ENCODE measurements around the gene C10orf143. TPM values are rescaled to one million over a fixed set of nuclear protein-coding genes. Genes with fewer than 3 reads are reported as not detected.
"Not testable (repeated sequence)": the region's sequence is repeated elsewhere in the genome, so short reads cannot be mapped to it uniquely, and the experiment has no call there.

C10orf143 gene
- total RNA-seq, 4 donors from 2014 or later = 1.1 to 8.5 (median 4.5) TPM

DNA sequence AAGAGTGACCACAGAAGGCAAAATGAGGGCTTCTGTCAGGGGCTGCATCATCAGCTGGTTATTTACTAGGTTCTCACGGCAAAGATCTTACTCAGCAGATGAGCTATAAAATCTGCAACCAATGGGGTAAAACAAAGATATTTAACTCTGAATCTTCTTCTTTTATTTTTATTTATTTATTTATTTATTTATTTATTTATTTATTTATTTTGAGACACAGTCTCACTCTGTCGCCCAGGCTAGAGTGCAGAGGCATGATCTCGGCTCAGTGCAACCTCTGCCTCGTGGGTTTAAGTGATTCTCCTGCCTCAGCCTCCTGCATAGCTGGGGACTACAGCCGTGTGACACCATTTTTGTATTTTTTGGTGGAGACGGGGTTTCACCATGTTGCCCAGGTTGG, 11.3 kb downstream of the C10orf143 start:
- Histone ChIP-seq H3K4me3 (no peak overlapping the region), H3K27ac (no peak overlapping the region), H3K36me3 (no peaks in the 10 kb centered on the region), H3K9me3 (no peaks in the 10 kb centered on the region), H3K27me3 (no peaks in the 10 kb centered on the region), H3K4me1 (no peaks in the 10 kb centered on the region)
- no peak for DNase-seq (ENCODE audit: low spot score in 2 of 2)
- TF ChIP-seq EP300 (IDR thresholded peaks at IDR 0.05) = no peak
- WGBS = 96% methylated on average over 6 of the region's 6 CpGs

DNA sequence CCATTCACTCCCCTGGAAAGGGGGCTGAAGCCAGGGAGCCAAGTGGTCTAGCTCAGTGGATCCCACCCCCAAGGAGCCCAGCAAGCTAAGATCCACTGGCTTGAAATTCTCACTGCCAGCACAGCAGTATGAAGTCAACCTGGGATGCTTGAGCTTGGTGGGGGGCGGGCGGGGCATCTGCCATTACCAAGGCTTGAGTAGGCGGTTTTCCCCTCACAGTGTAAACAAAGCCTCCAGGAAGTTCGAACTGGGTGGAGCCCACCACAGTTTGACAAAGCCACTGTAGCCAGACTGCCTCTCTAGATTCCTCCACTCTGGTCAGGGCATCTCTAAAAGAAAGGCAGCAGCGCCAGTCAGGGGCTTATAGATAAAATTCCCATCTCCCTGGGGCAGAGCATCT, 20.1 kb downstream of the C10orf143 start:
- not testable (repeated sequence) for H3K9me3 ChIP-seq; H3K4me3 ChIP-seq; H3K4me1 ChIP-seq; DNase-seq (ENCODE audit: low spot score in 2 of 2); H3K36me3 ChIP-seq; H3K27ac ChIP-seq; H3K27me3 ChIP-seq
- WGBS = no CpG with 5 or more reads among the region's 5 CpGs

DNA sequence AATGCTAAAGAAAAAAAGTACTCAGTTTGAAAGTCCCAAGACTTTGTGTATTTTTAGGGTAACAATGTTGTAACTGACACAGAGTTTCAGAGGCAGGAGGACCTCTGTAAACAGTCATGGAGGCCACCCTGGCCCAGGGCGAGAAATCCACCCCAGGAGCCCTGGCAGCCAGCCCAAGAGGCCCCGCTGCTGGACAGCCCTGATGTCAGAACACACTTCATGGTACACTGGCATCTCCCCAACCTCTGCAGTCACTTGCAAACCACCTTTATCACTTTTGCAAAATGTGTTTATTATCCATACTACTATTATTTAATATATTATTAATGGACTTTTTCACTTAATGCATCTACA, 30.2 kb downstream of the C10orf143 start:
- Histone ChIP-seq H3K4me1 (no peaks in the 10 kb centered on the region), H3K4me3 (no peak overlapping the region), H3K9me3 (no peaks in the 10 kb centered on the region), H3K36me3 (no peaks in the 10 kb centered on the region), H3K27ac (no peak overlapping the region), H3K27me3 (no peaks in the 10 kb centered on the region)
- 86% methylated on average over 2 of the region's 2 CpGs for WGBS
- no peak for DNase-seq (ENCODE audit: low spot score in 2 of 2)
- TF ChIP-seq POLR2AphosphoS5 (IDR thresholded peaks at IDR 0.05) = no peak
- TF ChIP-seq, protein P1, sequence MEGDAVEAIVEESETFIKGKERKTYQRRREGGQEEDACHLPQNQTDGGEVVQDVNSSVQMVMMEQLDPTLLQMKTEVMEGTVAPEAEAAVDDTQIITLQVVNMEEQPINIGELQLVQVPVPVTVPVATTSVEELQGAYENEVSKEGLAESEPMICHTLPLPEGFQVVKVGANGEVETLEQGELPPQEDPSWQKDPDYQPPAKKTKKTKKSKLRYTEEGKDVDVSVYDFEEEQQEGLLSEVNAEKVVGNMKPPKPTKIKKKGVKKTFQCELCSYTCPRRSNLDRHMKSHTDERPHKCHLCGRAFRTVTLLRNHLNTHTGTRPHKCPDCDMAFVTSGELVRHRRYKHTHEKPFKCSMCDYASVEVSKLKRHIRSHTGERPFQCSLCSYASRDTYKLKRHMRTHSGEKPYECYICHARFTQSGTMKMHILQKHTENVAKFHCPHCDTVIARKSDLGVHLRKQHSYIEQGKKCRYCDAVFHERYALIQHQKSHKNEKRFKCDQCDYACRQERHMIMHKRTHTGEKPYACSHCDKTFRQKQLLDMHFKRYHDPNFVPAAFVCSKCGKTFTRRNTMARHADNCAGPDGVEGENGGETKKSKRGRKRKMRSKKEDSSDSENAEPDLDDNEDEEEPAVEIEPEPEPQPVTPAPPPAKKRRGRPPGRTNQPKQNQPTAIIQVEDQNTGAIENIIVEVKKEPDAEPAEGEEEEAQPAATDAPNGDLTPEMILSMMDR (IDR thresholded peaks at IDR 0.05) = no peak
- no peak for TF ChIP-seq POLR2A (IDR thresholded peaks at IDR 0.05)
- TF ChIP-seq EP300 (IDR thresholded peaks at IDR 0.05) = no peak

DNA sequence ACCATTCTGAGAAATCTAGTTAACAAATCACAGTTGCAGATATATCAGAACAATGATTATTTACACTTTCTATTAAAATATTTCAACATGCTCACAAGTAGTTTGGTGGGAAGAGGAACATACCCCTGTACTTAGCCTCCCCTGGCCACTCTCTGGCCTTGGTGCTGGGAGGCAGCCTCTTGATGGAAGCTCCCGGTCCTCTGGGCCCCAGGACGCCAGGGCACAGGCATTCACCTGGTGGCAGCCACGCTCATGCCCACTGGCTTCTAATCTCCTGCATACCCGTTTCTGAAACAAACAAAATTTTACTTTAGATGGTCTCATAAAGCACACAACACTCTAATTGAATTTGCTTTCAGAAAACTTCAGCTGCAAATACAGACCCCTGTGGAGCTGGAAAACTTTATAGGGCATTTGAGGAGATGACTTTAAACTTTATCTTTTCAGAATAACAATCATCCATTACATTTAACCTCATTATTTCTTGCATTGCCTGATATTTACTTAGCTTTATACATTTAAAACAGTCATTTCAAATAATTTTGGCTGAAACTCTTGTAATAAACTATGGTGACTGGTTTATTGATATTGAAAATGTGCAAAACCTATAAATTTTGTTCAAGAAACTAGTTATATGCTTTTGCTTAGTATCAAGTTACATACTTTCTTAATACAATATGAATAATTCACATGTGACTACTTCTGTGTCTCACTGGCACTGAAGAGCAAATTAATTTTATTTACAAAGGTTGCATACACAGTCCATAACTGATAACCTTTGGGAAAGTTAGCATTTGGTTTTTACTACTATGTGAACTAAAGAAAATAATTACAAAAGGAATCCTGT, 30.8 kb downstream of the C10orf143 start:
- Histone ChIP-seq H3K4me3 (no peak overlapping the region), H3K27me3 (no peaks in the 10 kb centered on the region), H3K4me1 (no peaks in the 10 kb centered on the region), H3K36me3 (no peaks in the 10 kb centered on the region), H3K9me3 (no peaks in the 10 kb centered on the region), H3K27ac (no peak overlapping the region)
- no peak for TF ChIP-seq POLR2AphosphoS5 (IDR thresholded peaks at IDR 0.05)
- TF ChIP-seq, protein P1 (IDR thresholded peaks at IDR 0.05) = no peak
- TF ChIP-seq EP300 (IDR thresholded peaks at IDR 0.05) = no peak
- no peak for TF ChIP-seq POLR2A (IDR thresholded peaks at IDR 0.05)
- 88% methylated on average over 4 of the region's 4 CpGs for WGBS
- no peak for DNase-seq (ENCODE audit: low spot score in 2 of 2)

DNA sequence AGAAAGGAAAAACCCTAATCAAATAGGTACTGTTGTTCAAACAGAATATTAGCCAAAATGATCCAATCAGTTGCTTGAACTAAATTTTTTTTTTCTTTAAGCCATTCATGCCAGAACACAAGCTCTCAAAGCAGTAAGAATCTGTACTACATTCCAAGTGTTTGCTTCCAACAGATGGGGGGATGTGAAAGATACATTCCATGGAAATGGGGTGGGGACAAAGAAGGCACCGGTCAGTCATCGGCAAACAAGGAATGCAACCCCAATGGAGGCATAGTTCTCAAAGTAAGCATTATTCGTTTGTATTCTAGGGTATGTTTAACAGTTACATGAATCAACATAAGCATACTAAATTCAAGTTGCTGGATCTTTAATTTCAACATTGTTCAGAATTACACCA, 32.5 kb downstream of the C10orf143 start:
- no peak overlapping the region for H3K27ac ChIP-seq
- no peaks in the 10 kb centered on the region for H3K27me3 ChIP-seq
- no peaks in the 10 kb centered on the region for H3K4me1 ChIP-seq
- H3K9me3 ChIP-seq = no peaks in the 10 kb centered on the region
- WGBS = 88% methylated on average over 3 of the region's 3 CpGs
- TF ChIP-seq POLR2A (IDR thresholded peaks at IDR 0.05) (no peak), EP300 (IDR thresholded peaks at IDR 0.05) (no peak), POLR2AphosphoS5 (IDR thresholded peaks at IDR 0.05) (no peak)
- TF ChIP-seq, protein P1 (IDR thresholded peaks at IDR 0.05) = no peak
- peaks cover 4% of the 10 kb centered on the region for H3K36me3 ChIP-seq
- no peak overlapping the region for H3K4me3 ChIP-seq
- no peak for DNase-seq (ENCODE audit: low spot score in 2 of 2)

DNA sequence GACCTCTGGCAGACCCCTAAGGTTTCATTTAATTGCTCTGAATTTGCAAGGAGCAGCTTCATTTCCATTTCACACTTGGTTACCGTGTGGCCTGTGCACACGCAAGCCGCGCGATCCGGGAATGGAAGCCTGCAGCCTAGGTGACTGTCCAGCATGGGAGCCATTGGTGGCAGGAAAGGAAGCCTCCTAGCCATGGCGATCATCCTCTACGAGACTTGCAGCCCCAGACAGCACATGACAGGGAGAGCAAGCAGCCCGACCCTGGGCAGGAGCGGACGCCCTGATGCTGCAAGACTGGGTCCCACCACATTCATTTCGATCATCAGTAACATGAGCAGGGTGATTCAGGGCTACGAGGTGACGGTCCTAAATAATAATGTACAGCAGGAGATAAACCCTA, 33.9 kb downstream of the C10orf143 start:
- 95% methylated on average over 14 of the region's 14 CpGs for WGBS
- no peak overlapping the region for H3K27ac ChIP-seq

More for the DNA sequence above, 33.9 kb downstream of the C10orf143 start:
- no peak for DNase-seq (ENCODE audit: low spot score in 2 of 2)
- H3K9me3 ChIP-seq = no peaks in the 10 kb centered on the region
- peaks cover 4% of the 10 kb centered on the region for H3K36me3 ChIP-seq
- no peaks in the 10 kb centered on the region for H3K4me1 ChIP-seq
- no peaks in the 10 kb centered on the region for H3K27me3 ChIP-seq
- no peak for TF ChIP-seq POLR2AphosphoS5 (IDR thresholded peaks at IDR 0.05)
- no peak for TF ChIP-seq POLR2A (IDR thresholded peaks at IDR 0.05)
- no peak for TF ChIP-seq EP300 (IDR thresholded peaks at IDR 0.05)
- TF ChIP-seq, protein P1 (IDR thresholded peaks at IDR 0.05) = no peak
- no peak overlapping the region for H3K4me3 ChIP-seq
